HL-60 (cell line): ENCODE measurements around the gene MFSD6.

Experiments
- CTCF ChIP-seq: IDR thresholded peaks from one replicate; pipeline ENCODE4 v1.5.1; 2011; ENCODE audit warnings: low read length, control low read depth, inconsistent platforms; ENCODE audit not compliant: insufficient read depth
- GABPA ChIP-seq: IDR thresholded peaks from 2 replicates; pipeline ENCODE4 v1.6.1; 2012; ENCODE audit warnings: low read depth
- POLR2AphosphoS5 ChIP-seq: IDR thresholded peaks from 2 replicates; pipeline ENCODE4 v1.6.1; 2012; ENCODE audit warnings: low read depth
- REST ChIP-seq: IDR thresholded peaks from 2 replicates; pipeline ENCODE4 v1.6.1; 2012; ENCODE audit warnings: low read depth; ENCODE audit not compliant: insufficient replicate concordance

GRCh38 chr2:190396271-190396670, 11.9 kb upstream of the MFSD6 start:
- no peak for TF ChIP-seq CTCF
- TF ChIP-seq POLR2AphosphoS5: no peak
- no peak for TF ChIP-seq REST
- no peak for TF ChIP-seq GABPA
